HFFc6 (cell line): ENCODE data around the gene MAN2A1. TPM values are rescaled to one million over a fixed set of nuclear protein-coding genes. Genes with fewer than 3 reads are reported as not detected.
A peak's percentile ranks its signal among the peaks of the same experiment; 100 is the strongest.

Experiments used
- DNase-seq: peaks from one replicate; pipeline ENCODE4 v3.0.0-alpha.2; 2018
- H3K27ac Mint-ChIP-seq: 2 replicates; pipeline ENCODE4 v1.8.0; 2020; ENCODE audit warnings: mild to moderate bottlenecking, mixed read lengths
- H3K27me3 Mint-ChIP-seq: 2 replicates; pipeline ENCODE4 v1.8.0; 2021; ENCODE audit warnings: mild to moderate bottlenecking, moderate library complexity, mixed read lengths; ENCODE audit not compliant: insufficient read depth
- H3K36me3 Mint-ChIP-seq: 2 replicates; pipeline ENCODE4 v1.8.0; 2021; ENCODE audit warnings: low read depth, mixed read lengths
- H3K4me1 Mint-ChIP-seq: 2 replicates; pipeline ENCODE4 v1.8.0; 2020; ENCODE audit warnings: low read depth, mixed read lengths
- H3K4me3 Mint-ChIP-seq: 2 replicates; pipeline ENCODE4 v1.8.0; 2020; ENCODE audit warnings: mild to moderate bottlenecking, moderate library complexity, mixed read lengths
- H3K9me3 Mint-ChIP-seq: 2 replicates; pipeline ENCODE4 v1.8.0; 2020; ENCODE audit warnings: mild to moderate bottlenecking, mixed read lengths
- CTCF ChIP-seq: fragments of 200-600 bp; sonication (generic); IDR thresholded peaks from 2 replicates; pipeline ENCODE4 v1.5.0; 2021; ENCODE audit warnings: antibody characterized with exemption, mild to moderate bottlenecking
- total RNA-seq, 6 experiments: library from RNA; stranded (reverse); fragmentation: NEBNext Ultra II Directional; extraction: Animal tissue kit (Norgen Biotek cat#: 25700); gene quantifications; 2 replicates in 1 of 6; 3 replicates in 5 of 6; pipeline ENCODE4 v1.2.3, GENCODE V29; 2021

MAN2A1 gene
- total RNA-seq, 6 experiments from 2014 or later = 29.1 to 47.7 (median 39.0) TPM

GRCh38 chr5:109701252-109701651 is 11.5 kb downstream of the MAN2A1 start:
- Mint-ChIP-seq H3K4me1 (peaks cover 39% of the 10 kb centered on the region), H3K36me3 (no peaks in the 10 kb centered on the region), H3K9me3 (no peaks in the 10 kb centered on the region), H3K27me3 (no peaks in the 10 kb centered on the region), H3K27ac (peak overlapping the region; percentile 7; the same call in 1 of the 2 replicates), H3K4me3 (no peak overlapping the region)
- TF ChIP-seq CTCF = no peak
- peak; percentile 10 for DNase-seq

GRCh38 chr5:109701792-109702191 is 12.1 kb downstream of the MAN2A1 start:
- H3K36me3 Mint-ChIP-seq = no peaks in the 10 kb centered on the region
- TF ChIP-seq CTCF = no peak
- no peaks in the 10 kb centered on the region for H3K9me3 Mint-ChIP-seq
- no peak overlapping the region for H3K4me3 Mint-ChIP-seq
- peak overlapping the region; percentile 7; the same call in 1 of the 2 replicates for H3K27ac Mint-ChIP-seq
- DNase-seq = no peak
- no peaks in the 10 kb centered on the region for H3K27me3 Mint-ChIP-seq
- H3K4me1 Mint-ChIP-seq = peaks cover 39% of the 10 kb centered on the region

- DNase-seq = no peak
- Mint-ChIP-seq H3K9me3 (no peaks in the 10 kb centered on the region), H3K36me3 (no peaks in the 10 kb centered on the region), H3K27me3 (no peaks in the 10 kb centered on the region; the same call in 1 of the 2 replicates), H3K4me1 (peaks cover 39% of the 10 kb centered on the region), H3K27ac (no peak overlapping the region), H3K4me3 (no peak overlapping the region)
- TF ChIP-seq CTCF = no peak
Measured at GRCh38 chr5:109703166-109703565, 13.4 kb downstream of the MAN2A1 start.

- Mint-ChIP-seq H3K27ac (no peak overlapping the region), H3K4me1 (peaks cover 39% of the 10 kb centered on the region), H3K9me3 (no peaks in the 10 kb centered on the region), H3K36me3 (no peaks in the 10 kb centered on the region), H3K27me3 (no peaks in the 10 kb centered on the region; the same call in 1 of the 2 replicates), H3K4me3 (no peak overlapping the region)
- no peak for TF ChIP-seq CTCF
- no peak for DNase-seq
Measured at GRCh38 chr5:109703829-109704228, 14.1 kb downstream of the MAN2A1 start.

GRCh38 chr5:109704282-109704952 is 14.7 kb downstream of the MAN2A1 start:
- DNase-seq = no peak
- H3K27ac Mint-ChIP-seq = no peak overlapping the region
- no peaks in the 10 kb centered on the region for H3K9me3 Mint-ChIP-seq
- no peak for TF ChIP-seq CTCF
- H3K4me3 Mint-ChIP-seq = no peak overlapping the region
- peaks cover 39% of the 10 kb centered on the region for H3K4me1 Mint-ChIP-seq
- no peaks in the 10 kb centered on the region; the same call in 1 of the 2 replicates for H3K27me3 Mint-ChIP-seq
- H3K36me3 Mint-ChIP-seq = no peaks in the 10 kb centered on the region
